Measurements from ENCODE around the gene SOCS1.

SOCS1 gene

DNA sequence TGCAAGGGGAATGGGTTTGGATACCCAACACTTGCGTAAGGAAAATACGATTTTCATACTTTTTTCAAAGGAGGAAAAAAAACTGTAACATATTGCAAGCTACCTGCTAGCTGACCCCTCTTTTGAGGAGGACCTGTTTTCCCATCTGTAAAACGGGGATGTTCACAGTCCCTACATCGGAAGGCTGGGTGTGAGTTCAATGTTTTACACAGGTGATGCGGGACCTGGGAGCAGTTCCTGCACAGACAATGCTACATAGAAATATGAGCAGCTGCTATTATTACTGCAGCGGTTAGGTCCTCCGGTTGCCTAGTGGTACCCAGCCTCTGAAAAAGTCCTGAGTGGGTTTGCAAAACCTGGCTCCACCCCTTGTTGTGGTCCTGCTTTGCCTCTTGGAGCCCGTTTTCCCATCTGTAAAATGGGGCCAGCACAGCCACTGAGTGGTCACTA is 3.5 kb downstream of the SOCS1 start:
- Histone ChIP-seq H3K4me1 (no peaks in the 10 kb centered on the region), H3K9me3 (no peaks in the 10 kb centered on the region), H3K36me3 (no peaks in the 10 kb centered on the region), H3K27me3 (peaks cover 12% of the 10 kb centered on the region), H3K4me3 (ENCODE audit: low read depth, low read length) (no peak overlapping the region)
- no peak for DNase-seq
- TF ChIP-seq, protein P1, sequence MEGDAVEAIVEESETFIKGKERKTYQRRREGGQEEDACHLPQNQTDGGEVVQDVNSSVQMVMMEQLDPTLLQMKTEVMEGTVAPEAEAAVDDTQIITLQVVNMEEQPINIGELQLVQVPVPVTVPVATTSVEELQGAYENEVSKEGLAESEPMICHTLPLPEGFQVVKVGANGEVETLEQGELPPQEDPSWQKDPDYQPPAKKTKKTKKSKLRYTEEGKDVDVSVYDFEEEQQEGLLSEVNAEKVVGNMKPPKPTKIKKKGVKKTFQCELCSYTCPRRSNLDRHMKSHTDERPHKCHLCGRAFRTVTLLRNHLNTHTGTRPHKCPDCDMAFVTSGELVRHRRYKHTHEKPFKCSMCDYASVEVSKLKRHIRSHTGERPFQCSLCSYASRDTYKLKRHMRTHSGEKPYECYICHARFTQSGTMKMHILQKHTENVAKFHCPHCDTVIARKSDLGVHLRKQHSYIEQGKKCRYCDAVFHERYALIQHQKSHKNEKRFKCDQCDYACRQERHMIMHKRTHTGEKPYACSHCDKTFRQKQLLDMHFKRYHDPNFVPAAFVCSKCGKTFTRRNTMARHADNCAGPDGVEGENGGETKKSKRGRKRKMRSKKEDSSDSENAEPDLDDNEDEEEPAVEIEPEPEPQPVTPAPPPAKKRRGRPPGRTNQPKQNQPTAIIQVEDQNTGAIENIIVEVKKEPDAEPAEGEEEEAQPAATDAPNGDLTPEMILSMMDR (IDR thresholded peaks at IDR 0.05; ENCODE audit: low read depth, low read length): no peak

DNA sequence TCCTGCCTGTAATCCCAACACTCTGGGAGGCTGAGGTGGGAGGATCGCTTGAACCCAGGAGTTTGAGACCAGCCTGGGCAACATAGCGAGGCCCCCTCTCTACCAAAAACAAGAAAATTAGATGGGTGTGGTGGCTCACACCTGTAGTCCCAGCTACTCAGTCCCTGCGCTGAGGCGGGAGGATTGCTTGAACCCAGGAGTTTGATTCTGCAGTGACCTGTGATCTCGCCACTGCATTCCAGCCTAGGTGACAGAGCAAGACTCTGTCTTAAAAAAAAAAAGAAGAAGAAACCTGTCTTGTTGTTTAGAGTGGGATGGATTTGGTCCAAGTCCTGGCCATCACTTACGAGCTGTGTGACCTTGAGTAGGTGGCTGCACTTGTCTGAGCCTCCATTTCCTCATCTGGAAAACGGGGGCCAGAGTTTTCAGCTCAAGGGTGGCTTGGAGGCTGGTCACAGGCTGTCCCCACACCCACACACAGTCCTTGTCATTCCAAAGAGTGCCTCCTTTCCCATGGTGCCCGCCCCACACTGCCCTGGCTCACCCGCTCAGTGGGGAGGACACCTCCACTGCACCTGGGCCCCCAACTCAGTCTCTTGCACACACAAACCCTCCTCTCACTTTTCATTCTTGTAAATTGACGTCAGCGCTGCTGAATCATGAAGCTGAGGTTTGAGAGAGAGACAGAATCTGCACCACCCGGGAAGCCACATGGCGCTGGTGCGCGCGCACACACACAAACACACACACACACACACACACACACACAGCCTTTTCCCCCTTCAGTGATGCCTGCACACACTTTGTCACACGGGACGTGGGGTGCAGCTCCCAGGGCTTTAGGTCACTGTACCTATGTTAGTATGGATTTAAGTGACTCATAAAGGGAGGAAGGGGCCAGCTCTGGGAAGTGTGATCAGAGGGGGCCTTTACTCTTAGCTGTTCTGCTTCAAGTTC is 4.2 kb downstream of the SOCS1 start:
- no peak overlapping the region for H3K4me3 ChIP-seq (ENCODE audit: low read depth, low read length)
- H3K4me1 ChIP-seq: no peaks in the 10 kb centered on the region

DNA sequence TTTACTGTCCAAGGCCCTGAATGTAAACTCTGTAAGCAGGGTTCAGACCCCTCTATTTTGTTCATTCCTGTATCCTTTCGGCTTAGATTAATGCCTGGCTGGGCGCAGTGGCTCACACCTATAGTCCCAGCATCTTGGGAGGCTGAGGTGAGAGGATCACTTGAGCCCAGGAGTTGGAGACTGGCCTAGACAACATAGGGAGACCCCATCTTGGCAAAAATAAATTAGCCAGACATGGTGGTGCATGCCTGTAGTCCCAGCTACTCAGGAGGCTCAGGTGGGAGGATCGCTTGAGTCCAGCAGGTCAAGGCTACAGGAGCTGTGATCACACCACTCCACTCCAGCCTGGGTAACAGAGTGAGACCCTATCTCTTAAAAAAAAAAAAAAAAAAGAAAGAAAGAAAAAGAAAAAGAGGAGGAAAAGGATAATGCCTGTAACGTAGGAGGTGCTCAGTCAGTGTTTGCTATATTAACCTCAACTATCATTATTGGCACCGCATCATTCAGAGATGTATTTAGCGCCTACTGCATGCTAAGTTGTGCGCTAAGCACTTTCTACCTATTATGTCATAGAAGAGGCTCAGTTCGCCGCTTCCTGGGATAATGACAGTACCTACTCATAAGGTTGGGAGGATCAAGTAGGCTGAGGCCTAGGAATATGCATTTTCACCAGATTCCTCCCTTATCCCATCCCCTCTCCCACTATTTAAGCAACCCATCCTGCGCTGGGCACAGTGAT is 5.0 kb downstream of the SOCS1 start:
- no peak overlapping the region for H3K4me3 ChIP-seq (ENCODE audit: low read depth, low read length)
- H3K36me3 ChIP-seq: no peaks in the 10 kb centered on the region
- TF ChIP-seq, protein P1 (IDR thresholded peaks at IDR 0.05; ENCODE audit: low read depth, low read length): no peak
- H3K4me1 ChIP-seq: no peaks in the 10 kb centered on the region
- DNase-seq: no peak
- H3K27me3 ChIP-seq: peaks cover 12% of the 10 kb centered on the region
- H3K9me3 ChIP-seq: no peaks in the 10 kb centered on the region

More for the DNA sequence above, 4.2 kb downstream of the SOCS1 start:
- TF ChIP-seq, protein P1 (IDR thresholded peaks at IDR 0.05; ENCODE audit: low read depth, low read length): no peak
- Histone ChIP-seq H3K36me3 (no peaks in the 10 kb centered on the region), H3K9me3 (no peaks in the 10 kb centered on the region), H3K27me3 (peaks cover 12% of the 10 kb centered on the region)
- DNase-seq: no peak

DNA sequence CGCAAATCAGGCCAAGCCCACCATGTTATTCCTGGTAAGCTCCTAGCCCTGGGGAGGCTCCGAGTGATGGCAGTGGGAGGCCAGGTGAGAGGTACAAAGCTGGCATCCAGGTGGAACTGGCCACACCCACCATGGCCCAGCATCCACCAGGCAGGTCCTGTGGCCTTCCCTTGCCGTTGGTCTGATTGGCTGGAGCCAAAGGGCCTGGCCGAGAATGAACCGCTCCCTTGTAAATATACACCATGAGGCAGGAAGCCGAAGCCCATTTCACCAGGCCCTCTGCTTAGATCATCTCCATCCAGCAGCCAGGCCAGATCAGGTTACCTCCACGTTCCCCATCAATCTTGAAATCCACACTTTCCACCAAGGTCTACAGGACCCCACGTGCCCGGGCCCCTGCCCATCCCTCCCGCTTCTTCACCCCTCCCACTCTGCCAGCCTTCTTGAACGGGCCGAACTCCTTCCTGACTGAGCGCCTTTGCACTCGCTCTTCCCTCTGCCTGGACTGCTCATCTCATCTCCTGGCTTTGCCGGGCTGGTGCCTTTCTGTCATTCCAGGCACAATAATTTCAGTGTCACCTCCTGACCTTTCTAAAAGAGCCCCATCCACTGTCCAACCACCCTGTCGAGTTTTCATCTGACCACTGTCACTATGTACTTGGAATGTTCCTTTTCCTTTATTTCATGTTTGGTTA is 5.8 kb downstream of the SOCS1 start:
- DNase-seq: no peak
- no peaks in the 10 kb centered on the region for H3K4me1 ChIP-seq
- peaks cover 9% of the 10 kb centered on the region for H3K27me3 ChIP-seq

DNA sequence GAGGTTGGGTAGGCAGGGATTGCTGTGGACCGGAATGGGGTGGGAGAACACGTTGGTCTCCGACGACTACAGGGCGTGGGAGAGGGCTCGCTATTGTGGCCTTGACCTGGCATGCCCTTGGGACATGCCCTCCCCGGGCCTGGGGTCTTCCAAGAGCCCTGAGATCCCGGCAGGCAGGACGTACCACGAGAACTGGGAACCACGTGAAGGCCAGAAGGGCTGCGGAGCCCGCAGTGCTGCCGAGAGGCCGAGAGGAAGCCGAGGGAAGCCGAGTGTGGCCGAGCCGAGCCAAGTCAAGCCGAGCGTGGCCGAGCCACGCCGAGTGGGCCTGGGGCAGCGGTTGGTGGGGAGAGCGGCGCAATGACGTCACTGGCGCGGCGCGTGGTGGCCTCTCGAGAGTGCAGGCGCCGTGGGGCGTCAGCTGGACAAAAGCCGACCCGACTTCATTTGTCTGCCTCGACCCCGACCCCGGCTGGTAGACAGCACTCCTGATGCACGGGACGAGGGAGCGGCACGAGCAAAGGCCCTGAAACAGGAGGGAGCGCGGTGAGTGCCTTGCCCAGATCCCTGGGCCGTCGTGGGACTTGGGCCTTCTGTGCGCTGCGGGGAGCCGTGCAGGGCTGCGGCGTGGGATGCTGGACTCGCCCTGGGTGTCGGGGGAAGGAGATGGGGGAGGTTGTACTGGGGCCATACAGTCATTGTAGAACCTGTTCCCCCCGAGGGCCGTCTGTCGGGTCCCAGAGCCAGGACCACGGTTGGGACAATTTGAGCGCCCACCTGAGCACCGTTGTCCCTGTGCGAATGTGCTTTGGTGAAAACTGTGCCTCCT is 6.6 kb downstream of the SOCS1 start:
- peaks cover under 1% of the 10 kb centered on the region for H3K27me3 ChIP-seq
- no peaks in the 10 kb centered on the region for H3K4me1 ChIP-seq
- no peak overlapping the region for H3K4me3 ChIP-seq (ENCODE audit: low read depth, low read length)
- TF ChIP-seq, protein P1 (IDR thresholded peaks at IDR 0.05; ENCODE audit: low read depth, low read length): no peak
- H3K36me3 ChIP-seq: no peaks in the 10 kb centered on the region
- H3K9me3 ChIP-seq: no peaks in the 10 kb centered on the region
- no peak for DNase-seq

More for the DNA sequence above, 5.8 kb downstream of the SOCS1 start:
- H3K9me3 ChIP-seq: no peaks in the 10 kb centered on the region
- H3K36me3 ChIP-seq: no peaks in the 10 kb centered on the region
- TF ChIP-seq, protein P1 (IDR thresholded peaks at IDR 0.05; ENCODE audit: low read depth, low read length): no peak
- no peak overlapping the region for H3K4me3 ChIP-seq (ENCODE audit: low read depth, low read length)

Data from BE2C (cell line).